Ramos (cell line): ENCODE results near the gene VAV2.

Experiments used
- in situ Hi-C: fragments of 300-500 bp; cut with MboI; formaldehyde crosslinking; loops from one replicate; pipeline ENCODE4 v1.14.3; 2022; ENCODE audit warnings: low sequenced_read_pairs; ENCODE audit not compliant: unreplicated experiment

The VAV2 gene

DNA sequence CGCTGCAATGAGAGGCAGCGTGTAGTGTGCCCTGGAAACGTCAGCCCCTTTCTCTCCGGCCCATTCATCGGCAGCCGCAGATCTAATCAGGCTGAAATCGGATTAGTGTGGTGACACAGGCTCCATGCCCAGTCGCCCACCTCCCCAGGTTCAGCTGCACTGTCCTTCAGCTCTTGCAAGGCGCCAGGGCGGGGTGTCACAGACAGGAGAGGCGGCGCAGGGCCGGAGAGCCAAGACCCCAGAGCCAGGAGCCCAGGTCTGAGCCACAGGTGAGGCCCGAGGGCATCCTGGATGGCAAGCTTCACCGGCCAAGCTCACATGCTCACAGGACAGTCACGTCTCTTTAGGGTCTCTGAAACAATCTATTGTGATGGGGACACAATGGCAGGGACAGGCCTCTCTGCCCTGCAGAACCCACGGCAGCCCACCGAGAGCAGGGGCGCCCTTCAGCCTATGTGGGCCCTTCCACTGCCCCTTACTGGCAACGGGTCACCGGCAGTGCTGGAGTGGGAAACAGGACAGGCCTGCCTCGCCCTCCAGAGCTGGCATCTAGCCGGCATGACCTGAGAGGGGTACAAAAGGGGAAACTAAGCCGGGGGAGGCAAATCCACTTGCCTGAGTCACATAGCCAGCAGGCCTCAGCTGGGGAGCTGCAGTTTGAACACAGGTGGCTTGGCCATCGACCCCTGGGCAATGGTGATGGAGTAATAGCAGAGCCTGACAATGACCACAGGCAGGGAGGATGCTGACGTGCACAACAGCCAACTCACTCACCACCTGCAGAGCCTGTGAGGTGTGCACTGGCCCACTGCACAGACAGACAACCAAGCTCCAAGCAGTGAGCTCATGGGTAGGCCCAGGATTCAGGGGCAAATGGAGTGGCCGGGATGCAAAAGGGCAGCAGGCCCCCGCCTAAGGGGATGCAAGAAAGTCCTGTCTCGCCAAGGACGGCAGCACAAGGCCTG lies 48.1 kb downstream of the VAV2 start:
- in situ Hi-C loops: no loop called here

DNA sequence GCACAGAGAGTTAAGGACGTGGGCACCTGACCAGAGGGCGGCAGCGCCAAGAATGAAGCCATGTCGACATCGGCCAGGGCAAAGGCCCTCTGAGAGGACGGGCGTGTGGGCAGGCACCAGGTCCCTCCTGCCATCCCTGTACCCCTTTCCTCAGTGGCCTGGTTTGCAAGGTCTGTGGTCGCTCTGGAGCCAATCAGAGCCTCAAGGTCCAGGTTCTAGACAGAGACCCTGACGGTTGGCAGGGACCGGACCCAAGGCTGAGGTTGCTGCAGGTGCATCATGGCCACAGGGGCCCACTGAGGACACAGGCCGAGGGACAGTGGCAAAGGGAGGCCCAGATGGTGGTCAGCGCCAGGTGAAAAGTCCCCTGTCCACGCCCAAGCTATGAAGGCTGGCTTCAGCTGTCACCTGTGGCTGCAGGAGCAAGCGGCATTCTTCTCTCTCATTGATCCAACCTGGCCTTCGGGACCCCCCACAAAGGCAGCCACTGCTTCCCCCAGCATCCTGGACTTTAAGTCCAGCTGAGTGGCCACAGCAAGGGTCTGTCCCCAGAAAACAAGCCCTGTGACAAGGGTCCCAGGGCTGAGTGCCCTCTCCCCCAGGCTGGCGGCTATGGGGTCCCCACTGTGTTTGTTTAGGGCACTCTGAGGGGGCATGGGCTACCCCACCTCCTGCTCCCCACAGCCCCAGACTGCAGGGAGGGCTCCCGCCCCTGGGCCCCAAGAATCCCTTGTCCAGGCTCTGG lies 48.9 kb downstream of the VAV2 start:
- in situ Hi-C loops: no loop called here

DNA sequence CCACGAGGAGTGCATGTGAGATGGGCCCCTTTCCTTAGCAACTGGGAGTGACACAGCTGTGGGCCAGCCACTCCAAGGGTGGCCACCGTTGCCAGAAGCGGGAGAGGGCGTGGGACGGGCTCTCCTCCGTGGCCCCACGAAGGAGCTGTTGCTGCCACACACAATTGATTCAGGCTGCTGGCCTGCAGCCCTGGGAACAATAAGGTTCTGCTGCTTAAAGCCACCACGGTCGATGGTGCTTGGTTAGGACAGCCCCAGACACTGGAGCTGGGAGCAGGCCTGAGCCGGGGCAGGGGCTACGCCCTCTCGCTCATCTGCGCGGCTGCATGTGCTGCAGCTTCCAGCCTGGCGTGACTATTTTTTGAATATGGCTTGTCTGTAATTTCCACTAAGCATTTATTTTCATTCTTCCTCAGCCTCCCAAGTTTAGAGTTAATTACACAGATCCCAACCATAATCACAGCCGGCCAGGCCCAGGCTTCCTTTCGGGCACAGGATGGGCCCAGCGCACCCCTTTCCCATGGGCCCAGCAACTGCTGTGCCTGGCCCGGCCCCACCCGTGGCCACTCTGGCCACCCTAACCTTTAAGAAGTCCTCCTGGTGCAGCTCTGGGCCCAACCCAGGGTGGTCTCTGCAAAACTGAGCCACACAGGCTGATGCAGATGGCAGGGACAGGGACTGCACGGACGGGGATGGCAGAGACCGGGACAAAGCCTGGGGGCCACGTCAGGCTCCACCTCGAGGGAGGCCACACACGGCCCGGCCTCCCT lies 49.7 kb downstream of the VAV2 start:
- in situ Hi-C loops: no loop called here

DNA sequence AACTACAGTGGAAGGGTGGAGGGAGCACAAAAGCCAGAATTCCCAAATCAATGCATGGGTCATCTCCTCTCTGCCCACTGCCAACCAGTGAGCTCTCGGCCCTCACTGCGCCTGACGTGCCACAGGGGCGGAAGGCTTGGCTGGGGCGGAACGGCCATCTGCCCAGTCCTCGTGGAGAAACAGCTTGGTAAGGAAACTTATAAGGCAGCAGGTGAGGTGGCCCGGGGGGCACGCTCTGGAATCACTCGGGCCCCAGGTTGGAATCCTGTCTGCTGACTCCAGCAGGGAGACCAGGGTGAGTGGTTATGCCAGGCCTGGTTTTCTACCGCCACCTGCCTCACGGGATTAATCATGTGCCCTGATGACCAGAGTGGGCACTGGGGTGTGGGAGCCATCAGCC lies 52.3 kb downstream of the VAV2 start:
- in situ Hi-C loops: no loop called here

DNA sequence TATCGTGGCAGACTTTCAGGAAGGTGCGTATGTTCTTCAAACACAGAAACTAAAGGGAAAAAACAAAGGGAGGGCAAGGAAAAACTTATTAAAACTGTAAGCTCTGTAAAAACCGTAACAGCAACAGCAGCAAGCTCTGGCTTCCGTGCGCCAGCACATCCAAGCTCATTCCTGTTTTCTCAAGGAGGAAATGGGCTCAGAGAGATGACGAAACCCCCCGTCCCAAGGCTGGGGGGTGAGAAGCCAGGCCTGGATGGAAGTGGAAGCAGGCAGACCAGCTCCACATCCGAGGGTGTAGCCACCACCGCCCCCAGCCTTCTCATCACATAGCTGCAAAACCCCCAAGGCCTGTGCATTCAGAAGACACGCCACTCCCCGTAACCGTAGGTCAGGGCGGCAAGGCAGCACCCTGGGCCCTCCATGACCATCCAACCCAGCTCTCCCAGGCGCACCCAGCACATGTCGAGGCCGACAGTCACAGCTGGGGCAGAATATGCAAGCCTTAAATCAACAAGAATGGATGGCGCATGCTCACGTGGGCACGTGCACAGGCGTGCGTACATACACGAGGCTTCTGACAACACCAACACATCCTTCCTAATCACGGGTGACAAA lies 52.8 kb downstream of the VAV2 start:
- in situ Hi-C loops: no loop called here

DNA sequence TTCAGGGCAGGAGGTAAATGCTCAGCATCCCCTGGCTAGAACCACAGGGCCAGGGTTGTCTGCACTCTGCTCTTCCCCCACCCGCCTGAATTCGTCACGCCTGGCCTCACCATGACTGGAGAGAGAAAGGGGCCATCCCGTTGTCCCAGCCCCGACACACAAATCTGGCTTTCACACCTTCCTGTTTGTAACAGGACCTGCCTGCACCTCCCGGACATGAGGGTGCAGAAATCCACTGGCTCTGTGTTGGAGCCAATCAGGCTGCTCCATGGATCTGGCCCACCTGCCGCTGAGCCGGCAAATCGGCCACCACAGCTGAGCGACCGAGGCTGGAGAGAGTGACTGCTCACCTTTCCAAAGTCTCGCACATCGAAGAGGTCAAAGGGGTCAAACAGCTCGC lies 53.4 kb downstream of the VAV2 start:
- in situ Hi-C loops: no loop called here

DNA sequence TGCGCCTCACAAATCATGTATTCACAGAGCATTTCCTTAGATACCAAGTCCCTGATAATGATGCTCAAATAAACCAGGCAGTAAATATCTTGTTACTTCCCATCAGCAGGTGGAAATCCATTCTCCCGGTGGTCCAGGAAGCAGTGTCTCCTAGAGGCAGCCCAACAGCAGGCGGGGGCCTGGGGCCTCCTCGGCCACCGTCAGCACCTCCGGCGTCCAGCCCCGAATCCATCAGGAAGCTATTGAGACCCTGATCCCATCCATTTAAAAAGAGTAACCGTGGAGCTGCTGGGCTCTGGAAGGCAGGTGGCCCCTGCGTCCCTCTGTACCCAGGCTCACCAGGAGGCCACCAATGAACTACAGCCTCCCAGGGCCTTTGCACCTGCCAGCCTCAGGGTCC lies 54.0 kb downstream of the VAV2 start:
- in situ Hi-C loops: no loop called here

DNA sequence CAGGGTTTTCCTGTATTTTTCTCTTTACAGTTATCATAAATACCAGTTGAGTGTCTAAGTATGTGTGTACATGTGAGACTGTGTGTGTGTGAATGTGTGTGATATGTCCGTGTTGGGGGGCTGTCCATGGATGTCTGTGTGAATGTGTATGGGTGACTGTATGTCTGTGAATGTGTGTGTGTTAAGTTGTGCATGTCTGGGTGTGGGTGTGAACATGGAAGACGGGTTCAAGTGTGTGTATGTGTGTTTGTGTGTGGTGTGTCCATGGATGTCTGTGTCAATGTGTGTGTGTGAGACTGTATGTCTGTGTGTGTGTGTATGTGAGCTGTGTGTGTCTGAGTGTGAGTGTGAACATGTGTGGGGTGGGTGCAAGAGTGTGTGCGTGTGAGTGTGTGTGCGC lies 55.0 kb downstream of the VAV2 start:
- in situ Hi-C loops: no loop called here

DNA sequence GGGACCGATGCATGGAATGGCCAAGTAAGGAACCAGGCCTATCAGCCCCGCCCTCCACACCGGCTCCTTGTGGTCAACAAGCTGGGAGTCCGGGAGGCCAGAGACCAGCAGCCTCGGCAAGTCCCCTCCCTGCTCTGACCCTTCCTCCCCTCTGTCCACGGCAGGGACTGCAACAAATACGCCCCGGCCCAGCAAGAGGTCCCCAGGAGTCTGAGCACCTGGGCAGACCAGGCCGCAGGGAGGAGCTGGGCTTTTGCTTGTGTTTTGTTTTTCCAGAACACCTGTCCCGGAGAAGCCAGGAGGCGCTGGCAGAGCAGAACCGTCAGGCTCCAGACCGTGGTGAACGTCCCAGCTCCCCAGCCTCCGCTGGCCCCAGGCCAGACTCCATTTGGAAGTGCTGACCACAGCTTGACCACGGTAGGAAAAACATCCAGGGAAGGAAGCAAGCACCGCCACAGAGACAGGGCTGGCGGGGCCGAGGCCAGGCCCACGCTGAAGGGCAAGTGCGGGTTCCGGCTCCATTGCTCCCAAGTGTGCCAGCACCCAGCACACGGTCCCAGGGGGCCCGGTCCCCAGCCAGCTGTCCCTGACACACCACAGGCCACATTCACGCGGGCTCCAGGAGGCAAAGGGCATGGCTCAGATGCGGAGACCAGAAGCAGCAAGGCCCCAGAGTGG lies 56.7 kb downstream of the VAV2 start:
- in situ Hi-C loops: no loop called here

DNA sequence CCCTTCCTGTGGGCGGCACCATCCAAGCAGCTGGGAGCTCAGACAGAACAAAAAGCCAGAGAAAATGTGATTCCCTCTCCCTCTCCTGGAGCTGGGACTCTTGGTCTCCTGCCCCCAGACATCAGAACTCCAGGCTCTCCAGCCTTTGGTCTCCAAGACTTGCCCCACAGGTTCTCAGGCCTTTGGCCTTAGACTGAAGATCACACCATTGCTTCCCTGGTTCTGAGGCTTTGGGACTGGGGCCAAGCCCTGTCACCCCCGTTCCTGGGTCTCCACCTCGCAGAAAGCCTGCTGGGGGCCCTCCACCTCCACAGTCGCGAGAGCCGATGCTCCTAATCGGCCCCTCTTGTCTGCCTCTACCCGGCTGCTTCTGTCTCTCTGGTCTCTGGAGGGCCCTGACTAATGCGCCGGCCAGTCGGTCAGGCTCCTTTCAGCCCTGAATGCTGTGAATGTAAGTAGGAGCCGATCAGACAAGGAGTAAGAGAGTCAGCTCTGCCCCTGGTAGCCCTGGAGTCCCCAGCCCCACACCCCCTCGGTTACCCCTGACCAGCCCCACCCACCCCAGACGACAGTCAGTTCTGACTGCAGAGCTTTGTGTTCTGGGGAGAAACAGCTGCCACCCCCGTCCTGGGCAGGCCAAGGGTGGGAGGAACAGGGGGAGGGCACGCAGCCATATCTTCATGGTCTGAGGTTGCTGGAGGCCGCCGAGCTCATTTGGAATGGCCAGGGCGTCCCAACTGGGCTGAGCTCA lies 57.5 kb downstream of the VAV2 start:
- in situ Hi-C loops: no loop called here

DNA sequence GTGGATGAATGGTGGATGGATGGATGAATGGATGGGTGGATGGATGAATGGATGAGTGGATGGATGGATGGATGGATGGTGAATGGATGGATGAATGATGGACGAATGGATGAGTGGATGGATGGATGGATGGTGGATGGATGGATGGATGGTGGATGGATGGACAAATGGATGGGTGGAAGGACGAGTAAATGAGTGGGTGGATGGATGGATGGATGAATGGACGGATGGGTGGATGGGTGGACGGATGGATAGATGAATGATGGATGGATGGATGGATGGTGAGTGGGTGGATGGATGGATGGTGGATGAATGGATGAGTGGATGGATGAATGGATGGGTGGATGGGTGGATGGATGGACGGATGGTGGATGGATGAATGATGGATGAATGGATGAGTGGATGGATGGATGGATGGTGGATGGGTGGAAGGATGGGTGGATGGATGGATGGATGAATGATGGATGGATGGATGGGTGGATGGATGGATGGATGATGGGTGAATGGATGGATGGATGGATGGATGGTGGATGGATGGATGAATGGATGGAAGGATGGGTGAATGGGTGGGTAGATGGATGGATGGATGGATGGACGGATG lies 58.6 kb downstream of the VAV2 start:
- in situ Hi-C loops: no loop called here

DNA sequence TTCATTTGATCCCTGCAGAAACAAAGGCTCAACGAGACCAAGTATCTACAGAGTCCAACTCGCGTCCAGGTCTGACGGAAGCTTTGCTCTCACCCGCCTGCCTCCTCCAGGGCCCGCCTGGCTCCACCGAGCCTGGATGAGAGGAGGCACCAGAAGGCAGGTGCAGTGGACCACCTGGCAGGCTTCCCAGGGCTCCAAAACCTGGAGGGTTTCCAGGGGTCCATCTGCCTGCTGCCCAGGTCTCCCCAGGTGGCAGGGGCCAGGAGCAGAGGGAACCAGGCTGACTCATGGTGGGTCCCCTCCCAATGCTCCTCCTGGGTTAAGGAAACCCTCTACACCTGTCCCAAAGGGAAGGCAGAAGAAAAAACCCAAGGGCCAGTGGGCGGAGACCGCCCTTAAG lies 59.5 kb downstream of the VAV2 start:
- in situ Hi-C loops: no loop called here

DNA sequence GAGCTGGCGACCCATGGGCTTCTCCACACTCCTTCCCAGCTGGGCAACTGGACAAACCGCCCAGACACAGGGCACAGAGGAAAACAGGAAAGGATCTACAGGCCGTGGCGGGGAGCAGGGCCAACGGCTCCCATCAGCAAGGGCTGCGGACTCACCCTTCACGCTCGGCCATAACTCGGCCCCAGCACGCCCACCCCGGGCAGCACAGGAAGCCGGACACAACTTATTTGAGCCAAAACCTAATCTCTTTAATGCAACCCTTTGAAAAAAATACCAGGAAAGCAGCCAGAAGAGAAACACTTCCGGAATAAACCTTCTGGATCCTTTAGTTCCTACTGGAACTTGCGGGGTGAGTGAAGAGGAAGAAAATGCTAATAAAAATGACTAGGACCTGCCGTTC lies 59.9 kb downstream of the VAV2 start:
- in situ Hi-C loops: no loop called here

DNA sequence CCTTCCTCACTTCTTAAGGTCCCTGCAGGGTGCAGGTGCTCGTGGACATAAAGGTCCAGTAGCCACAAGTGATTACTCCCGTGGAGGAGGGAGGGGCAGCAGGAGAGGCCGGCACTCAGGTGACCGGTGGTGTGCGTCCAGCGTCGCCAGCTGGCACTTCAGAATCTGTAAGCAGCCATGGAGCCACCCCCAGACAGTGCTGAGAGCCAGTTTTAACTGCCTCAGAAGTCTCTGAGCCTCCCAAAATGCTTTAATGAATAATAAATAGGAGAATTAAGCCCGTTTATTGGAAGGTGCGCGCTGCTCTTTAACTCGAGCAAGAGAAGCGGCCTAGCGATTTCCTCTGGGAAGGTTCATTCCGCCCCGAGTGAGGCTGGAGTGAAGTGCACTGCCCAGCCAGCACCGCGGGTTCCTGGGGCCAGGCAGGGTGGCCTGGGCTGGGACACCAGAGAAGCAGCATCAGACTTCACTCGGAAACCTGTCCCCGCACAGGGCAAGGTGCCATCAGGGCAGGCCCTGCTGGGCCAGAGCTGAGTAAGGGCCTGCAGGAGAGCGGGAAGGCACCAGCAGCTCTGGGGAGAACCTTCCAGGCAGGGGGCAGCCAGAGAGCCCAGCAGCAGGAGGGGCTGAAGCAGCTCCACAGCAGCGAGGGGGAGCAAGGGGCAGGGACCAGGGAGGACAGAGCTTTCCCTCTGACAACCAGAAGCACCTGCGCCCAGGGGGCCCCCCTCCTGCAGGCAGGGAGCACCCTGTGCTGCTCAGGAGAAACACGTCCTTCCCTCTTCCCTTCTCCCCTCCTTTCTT lies 61.2 kb downstream of the VAV2 start:
- in situ Hi-C loops: no loop called here

DNA sequence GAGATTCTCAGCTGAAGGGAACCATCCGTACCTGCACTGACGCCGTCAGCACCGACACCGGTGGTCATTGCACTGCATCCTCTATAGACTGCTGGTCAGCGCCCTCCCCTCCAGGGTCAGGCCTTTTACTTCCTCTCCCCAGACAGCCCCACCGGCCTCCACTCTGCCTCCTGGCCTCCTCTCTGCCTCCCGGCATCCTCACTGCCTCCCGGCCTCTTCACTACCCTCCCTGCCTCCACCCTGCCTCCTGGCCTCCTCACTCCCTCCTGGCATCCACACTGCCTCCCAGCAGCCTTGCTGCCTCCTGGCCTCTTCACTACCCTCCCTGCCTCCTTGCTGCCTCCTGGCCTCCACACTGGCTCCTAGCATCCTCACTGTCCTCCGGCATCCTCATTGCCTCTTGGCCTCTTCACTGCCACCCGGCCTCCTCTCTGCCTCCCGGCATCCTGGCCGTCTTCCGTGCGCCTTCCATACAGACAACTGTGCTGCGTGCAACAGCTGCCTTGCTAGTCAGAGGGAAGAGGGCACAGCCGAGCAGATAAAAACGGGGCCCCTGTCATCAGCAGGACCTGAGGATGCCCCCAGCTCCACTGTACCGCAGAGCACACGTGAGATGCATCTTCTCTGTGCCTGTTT lies 62.0 kb downstream of the VAV2 start:
- in situ Hi-C loops: no loop called here

DNA sequence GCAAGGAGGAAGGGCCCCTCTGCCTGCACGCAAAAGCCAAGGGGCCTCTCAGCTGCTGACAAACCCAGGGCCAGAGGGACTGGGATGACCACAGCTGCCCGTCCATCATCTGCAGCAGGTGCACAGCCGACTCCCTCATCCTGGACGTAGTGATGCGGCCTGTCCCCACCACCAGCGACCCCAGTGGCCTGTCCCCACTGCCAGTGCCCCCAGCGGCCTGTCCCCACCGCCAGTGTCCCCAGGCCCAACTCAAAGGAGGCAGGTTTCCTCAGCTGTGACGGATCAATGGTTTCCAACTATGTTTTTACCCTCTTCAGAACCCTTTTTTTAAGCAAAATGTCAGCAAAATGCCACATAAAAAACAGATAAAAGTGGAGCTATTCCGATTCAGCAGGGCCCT lies 62.5 kb downstream of the VAV2 start:
- in situ Hi-C loops: no loop called here

DNA sequence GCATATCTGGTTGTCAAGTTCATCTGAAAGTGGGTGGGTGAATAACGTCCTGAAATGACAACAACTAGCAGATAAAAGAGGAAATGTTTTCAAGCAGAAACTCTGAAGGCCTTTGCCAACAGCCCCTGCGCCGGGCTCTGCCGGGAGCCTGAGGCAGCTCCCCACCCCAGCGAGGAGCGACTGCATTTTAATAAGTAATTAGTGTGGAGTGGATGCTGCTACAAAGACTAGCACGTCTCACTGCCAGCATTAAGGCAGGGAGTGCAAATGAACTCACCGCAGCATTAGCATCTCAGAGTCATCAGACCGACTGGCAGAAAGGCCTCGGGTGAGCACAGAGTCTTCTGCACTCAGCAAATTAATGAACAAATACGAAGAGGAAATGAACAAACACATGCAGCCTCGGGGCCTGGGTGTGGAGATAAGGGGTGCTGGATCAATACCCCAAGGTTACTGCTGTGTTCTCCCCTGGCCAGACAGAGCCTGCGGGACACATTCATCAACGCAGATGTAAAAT lies 63.8 kb downstream of the VAV2 start:
- in situ Hi-C loops: no loop called here
